Endothelial cell of umbilical vein (primary cell): ENCODE data around the gene IGSF11. TPM values are rescaled to one million over a fixed set of nuclear protein-coding genes. Genes with fewer than 3 reads are reported as not detected.

Experiments
- BruUV-seq: library from RNA; stranded (reverse); fragments of 400-500 nt; replicated peaks from 2 replicates; lab custom pipeline; 2021; lab: Mats Ljungman, UMichigan
- CTCF ChIA-PET: fragments of 300-600, 350-600 bp; sonication (Branson Sonifier 250); formaldehyde crosslinking; loops from one replicate; lab custom pipeline; 2021; ENCODE audit warnings: antibody characterized with exemption, inconsistent platforms; lab: Charles Lee
- POLR2A ChIA-PET: fragments of 300-600, 350-600 bp; sonication (Branson Sonifier 250); formaldehyde crosslinking; loops from one replicate; lab custom pipeline; 2021; ENCODE audit warnings: antibody characterized with exemption, inconsistent platforms; lab: Charles Lee
- DNase-seq: peaks from one replicate; pipeline ENCODE4 v3.0.0-alpha.2; 2011; ENCODE audit warnings: low read depth, low spot score
- FAIRE-seq: peaks from 2 replicates; lab custom pipeline; 2011; peaks lifted over from hg19 to GRCh38; lab: Jason Lieb, UNC
- H2AFZ ChIP-seq: 2 replicates; pipeline ENCODE4 v1.6.0; 2012; ENCODE audit warnings: low read depth, low read length, control low read depth, inconsistent platforms
- H3K27ac ChIP-seq: 2 replicates; pipeline ENCODE4 v1.5.1; 2011; ENCODE audit warnings: low read depth, mild to moderate bottlenecking, control low read depth, low read length, moderate library complexity; ENCODE audit not compliant: insufficient read depth
- H3K27me3 ChIP-seq, 2 experiments: 2 replicates each; pipeline versions ENCODE4 v1.6.0 to v1.6.1; 2011; ENCODE audit warnings: low read length in 2 of 2, mixed read lengths in 1 of 2; ENCODE audit not compliant: control insufficient read depth in 2 of 2, insufficient read depth in 2 of 2
- H3K36me3 ChIP-seq, 2 experiments: 2 replicates in 1 of 2; 3 replicates in 1 of 2; pipeline ENCODE4 v1.5.1; 2011; ENCODE audit warnings: low read length in 2 of 2, mild to moderate bottlenecking in 1 of 2, moderate library complexity in 1 of 2; ENCODE audit not compliant: control insufficient read depth in 2 of 2, insufficient read depth in 2 of 2; ENCODE audit errors: extremely low read depth in 1 of 2
- H3K4me1 ChIP-seq: 3 replicates; pipeline ENCODE4 v1.5.1; 2011; ENCODE audit warnings: mild to moderate bottlenecking, low read length; ENCODE audit not compliant: control insufficient read depth, insufficient read depth; ENCODE audit errors: extremely low read depth
- H3K4me2 ChIP-seq: 2 replicates; pipeline ENCODE4 v1.6.1; 2011; ENCODE audit warnings: low read length, control low read depth, mixed read lengths; ENCODE audit not compliant: insufficient read depth
- H3K4me3 ChIP-seq, 3 experiments: fragments of 200-600 bp in 1 of 3; sonication (generic), shearing (Covaris generic) in 1 of 3; replicated peaks in 1 of 3; 2 replicates each; pipeline ENCODE4 v1.5.1; 2011 to 2016; ENCODE audit warnings: control low read depth in 3 of 3, low read length in 3 of 3, mild to moderate bottlenecking in 2 of 3, inconsistent platforms in 1 of 3, low read depth in 1 of 3, moderate library complexity in 1 of 3; ENCODE audit not compliant: insufficient read depth in 1 of 3
- H3K79me2 ChIP-seq: 2 replicates; pipeline ENCODE4 v1.6.0; 2012; ENCODE audit warnings: low read length, inconsistent platforms; ENCODE audit not compliant: control insufficient read depth, insufficient read depth
- H3K9ac ChIP-seq: replicated peaks from 2 replicates; pipeline ENCODE3; 2011; ENCODE audit warnings: low read length, control low read depth; ENCODE audit not compliant: insufficient read depth; ENCODE audit errors: extremely low read depth
- H3K9me1 ChIP-seq: replicated peaks from 3 replicates; pipeline ENCODE4 v1.6.0; 2011; ENCODE audit warnings: mild to moderate bottlenecking, low read length; ENCODE audit not compliant: control insufficient read depth, insufficient read depth; ENCODE audit errors: extremely low read depth
- H3K9me3 ChIP-seq: replicated peaks from 2 replicates; pipeline ENCODE4 v1.5.1; 2012; ENCODE audit warnings: low read length, inconsistent platforms; ENCODE audit not compliant: control insufficient read depth, insufficient read depth
- H4K20me1 ChIP-seq: replicated peaks from 2 replicates; pipeline ENCODE3; 2011; ENCODE audit warnings: mild to moderate bottlenecking, low read length; ENCODE audit not compliant: control insufficient read depth, insufficient read depth; ENCODE audit errors: extremely low read depth
- EZH2 ChIP-seq: IDR thresholded peaks from 2 replicates; pipeline ENCODE4 v1.6.1; 2012; ENCODE audit warnings: borderline replicate concordance, low read depth, mild to moderate bottlenecking, moderate library complexity, low read length, inconsistent platforms; ENCODE audit not compliant: severe bottlenecking
- FOS ChIP-seq: IDR thresholded peaks from 2 replicates; pipeline ENCODE4 v1.6.1; 2011; ENCODE audit warnings: mild to moderate bottlenecking, low read length, moderate library complexity, borderline replicate concordance; ENCODE audit not compliant: insufficient read depth
- GATA2 ChIP-seq: IDR thresholded peaks from 2 replicates; pipeline ENCODE4 v1.7.0; 2011; ENCODE audit warnings: low read depth, mild to moderate bottlenecking, moderate library complexity, mixed read lengths, low read length; ENCODE audit not compliant: insufficient read length, insufficient read depth
- JUN ChIP-seq: IDR thresholded peaks from 2 replicates; pipeline ENCODE4 v1.6.1; 2011; ENCODE audit warnings: borderline replicate concordance, low read depth; ENCODE audit not compliant: insufficient read length, insufficient read depth
- MYC ChIP-seq: IDR thresholded peaks from one replicate; pipeline ENCODE4 v1.6.1; 2011; ENCODE audit warnings: mild to moderate bottlenecking, low read depth, low read length
- POLR2A ChIP-seq: IDR thresholded peaks from 2 replicates; pipeline ENCODE4 v1.6.1; 2012; ENCODE audit warnings: low read depth, mild to moderate bottlenecking, control low read depth, low read length
- POLR2AphosphoS5 ChIP-seq: IDR thresholded peaks from 2 replicates; pipeline ENCODE4 v1.6.1; 2012; ENCODE audit warnings: low read depth, mild to moderate bottlenecking, control low read depth, low read length, moderate library complexity; ENCODE audit not compliant: insufficient read depth
- dilution Hi-C: fragments of 300-500 bp; cut with MboI; formaldehyde crosslinking; loops from one replicate; pipeline ENCODE4 v1.15.0; 2019; ENCODE audit warnings: low sequenced_read_pairs; ENCODE audit not compliant: extremely low pct_ligation_motif_present
- intact Hi-C: fragments of 100-400 bp; cut with micrococcal nuclease; formaldehyde crosslinking; loops from one replicate; pipeline ENCODE4 v1.10.0; 2022
- polyA plus RNA-seq, 4 experiments: library from polyadenylated mRNA; depleted of rRNA in 3 of 4; stranded (reverse) in 3 of 4; unstranded in 1 of 4; fragments of >200 nt; gene quantifications; 2 replicates each; pipeline versions ENCODE4 v1.2.1 to v1.2.3, GENCODE V29; 2011 to 2012; ENCODE audit warnings: missing spikeins in 1 of 4
- total RNA-seq: library from RNA; stranded (reverse); gene quantifications from 2 replicates; pipeline ENCODE4 v1.2.3, GENCODE V29; 2021
- TF ChIP-seq, protein P1 (sequence below), 2 donors: IDR thresholded peaks; 1 replicate in 1 of 2; 2 replicates in 1 of 2; pipeline ENCODE4 v1.5.1; 2011; ENCODE audit warnings: low read length in 2 of 2, mild to moderate bottlenecking in 2 of 2, moderate library complexity in 2 of 2, control low read depth in 1 of 2, inconsistent platforms in 1 of 2, low read depth in 1 of 2; ENCODE audit not compliant: insufficient read depth in 1 of 2; ENCODE audit errors: extremely low read depth in 1 of 2
- TF ChIP-seq, protein P2 (sequence below): IDR thresholded peaks from 2 replicates; pipeline ENCODE4 v1.6.1; 2011; ENCODE audit not compliant: insufficient read depth, insufficient read length

IGSF11 gene
- total and polyA plus RNA-seq, 2 donors (not counting 3 experiments of a cell fraction or from before 2014, with no cell fraction given), result not detected

- ChIA-PET CTCF (no interaction called here), POLR2A (no interaction called here)
- no peak overlapping the region for H3K27ac ChIP-seq
- H3K36me3 ChIP-seq, result no peaks in the 10 kb centered on the region
- no TSS peak for BruUV-seq
- intact Hi-C loops, result no loop called here
- no peaks in the 10 kb centered on the region for H3K9me3 ChIP-seq
- no peaks in the 10 kb centered on the region for H3K79me2 ChIP-seq
- H3K4me1 ChIP-seq, result no peaks in the 10 kb centered on the region
- DNase-seq (no peak), FAIRE-seq (no peak)
- dilution Hi-C loops, result no loop called here
- no peak overlapping the region for H2AFZ ChIP-seq
- H3K9me1 ChIP-seq, result no peaks in the 10 kb centered on the region
- no peak overlapping the region for H3K9ac ChIP-seq
- H3K4me2 ChIP-seq, result no peak overlapping the region
- peaks cover 0 to 1% of the 10 kb centered on the region in 2 experiments for H3K27me3 ChIP-seq
- no peak for TF ChIP-seq EZH2
- TF ChIP-seq, protein P1, sequence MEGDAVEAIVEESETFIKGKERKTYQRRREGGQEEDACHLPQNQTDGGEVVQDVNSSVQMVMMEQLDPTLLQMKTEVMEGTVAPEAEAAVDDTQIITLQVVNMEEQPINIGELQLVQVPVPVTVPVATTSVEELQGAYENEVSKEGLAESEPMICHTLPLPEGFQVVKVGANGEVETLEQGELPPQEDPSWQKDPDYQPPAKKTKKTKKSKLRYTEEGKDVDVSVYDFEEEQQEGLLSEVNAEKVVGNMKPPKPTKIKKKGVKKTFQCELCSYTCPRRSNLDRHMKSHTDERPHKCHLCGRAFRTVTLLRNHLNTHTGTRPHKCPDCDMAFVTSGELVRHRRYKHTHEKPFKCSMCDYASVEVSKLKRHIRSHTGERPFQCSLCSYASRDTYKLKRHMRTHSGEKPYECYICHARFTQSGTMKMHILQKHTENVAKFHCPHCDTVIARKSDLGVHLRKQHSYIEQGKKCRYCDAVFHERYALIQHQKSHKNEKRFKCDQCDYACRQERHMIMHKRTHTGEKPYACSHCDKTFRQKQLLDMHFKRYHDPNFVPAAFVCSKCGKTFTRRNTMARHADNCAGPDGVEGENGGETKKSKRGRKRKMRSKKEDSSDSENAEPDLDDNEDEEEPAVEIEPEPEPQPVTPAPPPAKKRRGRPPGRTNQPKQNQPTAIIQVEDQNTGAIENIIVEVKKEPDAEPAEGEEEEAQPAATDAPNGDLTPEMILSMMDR (IDR thresholded peaks at IDR 0.05; ENCODE audit: extremely low read depth in 1 of 2, insufficient read depth in 1 of 2, low read depth in 1 of 2, low read length in 2 of 2), result no peak
- no peak for TF ChIP-seq POLR2AphosphoS5
- TF ChIP-seq JUN, result no peak
- no peak for TF ChIP-seq FOS
- TF ChIP-seq, protein P2, sequence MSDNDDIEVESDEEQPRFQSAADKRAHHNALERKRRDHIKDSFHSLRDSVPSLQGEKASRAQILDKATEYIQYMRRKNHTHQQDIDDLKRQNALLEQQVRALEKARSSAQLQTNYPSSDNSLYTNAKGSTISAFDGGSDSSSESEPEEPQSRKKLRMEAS, result no peak
- no peak for TF ChIP-seq GATA2
- TF ChIP-seq POLR2A, result no peak
- no peak for TF ChIP-seq MYC
- no peak overlapping the region for H3K4me3 ChIP-seq
- H4K20me1 ChIP-seq, result no peaks in the 10 kb centered on the region
These were observed 47.9 kb downstream of the IGSF11 start for GRCh38 chr3:118986734-118987133.
